Neural cell (in vitro differentiated cells): ENCODE data around the gene NR2C2. TPM values are rescaled to one million over a fixed set of nuclear protein-coding genes. Genes with fewer than 3 reads are reported as not detected.

Experiments
- H2AFZ ChIP-seq: fragments of 200-600, 300-800 bp; sonication (generic), shearing (Covaris generic); 2 replicates; pipeline ENCODE4 v1.6.0; 2014; ENCODE audit warnings: low read depth, mild to moderate bottlenecking, antibody characterized with exemption, low read length, moderate library complexity
- H3F3A ChIP-seq: fragments of 200-600 bp; shearing (Covaris generic); 2 replicates; pipeline ENCODE4 v1.6.1; 2016; ENCODE audit warnings: mild to moderate bottlenecking, moderate library complexity, mixed read lengths, antibody characterized with exemption, low read length; ENCODE audit not compliant: insufficient read depth, poor library complexity, severe bottlenecking
- H3K27ac ChIP-seq: fragments of 200-600, 300-800 bp; sonication (generic), shearing (Covaris generic); 2 replicates; pipeline ENCODE4 v1.5.1; 2014; ENCODE audit warnings: mild to moderate bottlenecking, low read length, moderate library complexity
- H3K27me3 ChIP-seq: fragments of 300-800, 200-600 bp; sonication (generic), shearing (Covaris generic); 2 replicates; pipeline ENCODE4 v1.6.0; 2014; ENCODE audit warnings: mild to moderate bottlenecking, low read depth, low read length, moderate library complexity; ENCODE audit not compliant: insufficient read depth
- H3K36me3 ChIP-seq: fragments of 300-800, 200-600 bp; sonication (generic), shearing (Covaris generic); 2 replicates; pipeline ENCODE4 v1.5.1; 2014; ENCODE audit warnings: mild to moderate bottlenecking, antibody characterized with exemption, low read length, moderate library complexity; ENCODE audit not compliant: insufficient read depth
- H3K4me2 ChIP-seq: fragments of 300-800, 200-600 bp; sonication (generic), shearing (Covaris generic); 2 replicates; pipeline ENCODE4 v1.6.0; 2014; ENCODE audit warnings: mild to moderate bottlenecking, low read length
- H3K4me3 ChIP-seq: fragments of 300-800, 200-600 bp; sonication (generic), shearing (Covaris generic); 2 replicates; pipeline ENCODE4 v1.5.1; 2014; ENCODE audit warnings: mild to moderate bottlenecking, low read length, moderate library complexity
- H3K79me2 ChIP-seq: fragments of 200-600 bp; shearing (Covaris generic); replicated peaks from 2 replicates; pipeline ENCODE4 v1.6.0; 2014; ENCODE audit warnings: mild to moderate bottlenecking, low read length, moderate library complexity; ENCODE audit not compliant: insufficient read depth
- H3K9ac ChIP-seq: fragments of 300-800, 200-600 bp; sonication (generic), shearing (Covaris generic); 2 replicates; pipeline ENCODE4 v1.6.1; 2016; ENCODE audit warnings: mild to moderate bottlenecking, low read length, mixed read lengths
- H3K9me2 ChIP-seq: fragments of 200-600 bp; shearing (Covaris generic); 2 replicates; pipeline ENCODE4 v1.6.1; 2016; ENCODE audit warnings: mild to moderate bottlenecking, low read length, mixed read lengths; ENCODE audit not compliant: insufficient read depth
- H3K9me3 ChIP-seq: fragments of 200-600, 300-800 bp; sonication (generic), shearing (Covaris generic); 2 replicates; pipeline ENCODE4 v1.6.1; 2016; ENCODE audit warnings: mild to moderate bottlenecking, mixed run types, low read length, moderate library complexity, mixed read lengths
- H4K20me1 ChIP-seq: fragments of 200-600 bp; shearing (Covaris generic); 2 replicates; pipeline ENCODE4 v1.6.1; 2016; ENCODE audit warnings: mild to moderate bottlenecking, mixed run types; ENCODE audit not compliant: insufficient read depth
- EP300 ChIP-seq: fragments of 450-650 bp; conservative IDR thresholded peaks from 2 replicates; pipeline ENCODE4 v1.6.1; 2014; ENCODE audit warnings: antibody characterized with exemption, mild to moderate bottlenecking, moderate library complexity; ENCODE audit not compliant: poor library complexity, severe bottlenecking
- EZH2 ChIP-seq: fragments of 200-600, 300-800 bp; shearing (Covaris generic), sonication (generic); IDR thresholded peaks from 2 replicates; pipeline ENCODE4 v1.6.1; 2014; ENCODE audit warnings: antibody characterized with exemption, low read length, borderline replicate concordance, mild to moderate bottlenecking; ENCODE audit not compliant: insufficient read depth, poor library complexity, severe bottlenecking
- MXI1 ChIP-seq: fragments of 450-650 bp; conservative IDR thresholded peaks from 2 replicates; pipeline ENCODE4 v1.6.1; 2014; ENCODE audit warnings: antibody characterized with exemption, mild to moderate bottlenecking; ENCODE audit not compliant: poor library complexity, severe bottlenecking
- POLR2AphosphoS5 ChIP-seq: IDR thresholded peaks from 2 replicates; pipeline ENCODE4 v1.6.1; 2012
- RAD21 ChIP-seq: fragments of 450-650 bp; conservative IDR thresholded peaks from 2 replicates; pipeline ENCODE4 v1.6.1; 2014; ENCODE audit warnings: antibody characterized with exemption, mild to moderate bottlenecking, moderate library complexity
- SMC3 ChIP-seq: fragments of 450-650 bp; conservative IDR thresholded peaks from 2 replicates; pipeline ENCODE4 v1.6.1; 2014; ENCODE audit warnings: antibody characterized with exemption, mild to moderate bottlenecking, moderate library complexity; ENCODE audit not compliant: poor library complexity
- TAF1 ChIP-seq: IDR thresholded peaks from 2 replicates; pipeline ENCODE4 v1.6.1; 2012; ENCODE audit warnings: low read depth
- polyA plus RNA-seq: library from polyadenylated mRNA; depleted of rRNA; stranded (reverse); fragments of >200 nt; gene quantifications from 2 replicates; pipeline ENCODE4 v1.2.3, GENCODE V29; 2014
- TF ChIP-seq, protein P1 (sequence below): fragments of 450-650 bp; IDR thresholded peaks from 2 replicates; pipeline ENCODE4 v1.5.1; 2014; ENCODE audit warnings: antibody characterized with exemption, mild to moderate bottlenecking, moderate library complexity; ENCODE audit not compliant: poor library complexity, severe bottlenecking

The NR2C2 gene
- polyA plus RNA-seq, 1 donor from 2014 or later = 37.5 TPM

DNA sequence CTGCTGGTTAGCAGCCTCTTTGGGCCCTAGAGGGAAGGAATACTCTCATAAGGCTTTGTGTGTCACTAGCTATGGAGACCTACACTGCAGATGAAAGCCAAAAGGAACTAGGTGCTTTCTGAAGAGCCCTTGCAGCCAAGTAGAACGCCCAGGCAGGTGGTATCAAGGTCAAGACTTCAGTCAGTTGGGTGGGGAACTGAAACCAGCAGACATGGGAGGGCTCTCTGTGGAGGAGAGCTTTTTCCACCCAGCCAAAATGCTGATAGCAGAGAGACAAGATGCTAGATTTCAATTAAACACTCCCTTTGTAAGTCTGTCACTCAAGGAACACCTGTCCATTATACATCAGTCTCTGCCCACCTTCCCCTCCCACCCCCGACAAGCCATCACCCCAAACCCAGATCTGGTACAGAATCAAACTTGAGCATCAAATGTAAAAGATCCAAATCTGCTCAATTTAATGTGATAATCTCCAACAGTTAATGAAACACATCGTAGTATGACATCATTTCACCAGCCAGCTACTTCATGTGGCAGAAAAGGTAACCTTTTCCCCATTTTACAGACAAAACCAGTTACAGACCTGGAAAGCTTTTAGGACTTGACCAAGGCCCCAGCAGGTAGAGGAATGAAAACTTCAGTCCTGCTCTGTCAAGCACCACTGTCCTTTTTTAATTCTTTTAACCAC, 103.2 kb downstream of the NR2C2 start:
- Histone ChIP-seq H3K9ac (no peak overlapping the region), H3F3A (no peaks in the 10 kb centered on the region), H3K4me2 (no peak overlapping the region), H3K4me3 (no peak overlapping the region), H3K79me2 (no peaks in the 10 kb centered on the region), H4K20me1 (no peaks in the 10 kb centered on the region), H3K27me3 (no peaks in the 10 kb centered on the region), H3K9me3 (no peaks in the 10 kb centered on the region), H3K27ac (no peak overlapping the region), H3K36me3 (no peaks in the 10 kb centered on the region), H2AFZ (no peak overlapping the region), H3K9me2 (no peaks in the 10 kb centered on the region)
- no peak for TF ChIP-seq EP300
- no peak for TF ChIP-seq TAF1
- no peak for TF ChIP-seq POLR2AphosphoS5
- TF ChIP-seq SMC3 = no peak

DNA sequence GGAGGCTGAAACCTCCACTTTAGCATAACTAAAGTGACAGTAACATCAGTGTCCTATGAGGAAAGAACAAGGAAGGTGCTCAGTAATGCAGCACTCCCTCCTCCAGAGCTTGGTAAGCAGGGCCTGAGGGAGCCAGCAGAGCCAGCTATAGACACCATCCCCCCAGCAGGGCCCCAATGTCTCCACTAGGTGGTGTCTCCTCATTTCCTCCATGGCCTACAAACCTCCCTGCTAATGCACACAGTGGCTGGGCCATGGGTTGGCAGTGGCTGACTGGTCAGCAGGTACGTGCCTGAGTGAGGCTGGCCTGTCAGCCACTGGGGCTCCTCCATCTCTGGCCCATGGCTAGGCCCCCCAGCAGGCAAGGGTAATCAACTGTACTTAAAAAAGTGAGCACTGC, 104.1 kb downstream of the NR2C2 start:
- no peak for TF ChIP-seq RAD21
- TF ChIP-seq, protein P1, sequence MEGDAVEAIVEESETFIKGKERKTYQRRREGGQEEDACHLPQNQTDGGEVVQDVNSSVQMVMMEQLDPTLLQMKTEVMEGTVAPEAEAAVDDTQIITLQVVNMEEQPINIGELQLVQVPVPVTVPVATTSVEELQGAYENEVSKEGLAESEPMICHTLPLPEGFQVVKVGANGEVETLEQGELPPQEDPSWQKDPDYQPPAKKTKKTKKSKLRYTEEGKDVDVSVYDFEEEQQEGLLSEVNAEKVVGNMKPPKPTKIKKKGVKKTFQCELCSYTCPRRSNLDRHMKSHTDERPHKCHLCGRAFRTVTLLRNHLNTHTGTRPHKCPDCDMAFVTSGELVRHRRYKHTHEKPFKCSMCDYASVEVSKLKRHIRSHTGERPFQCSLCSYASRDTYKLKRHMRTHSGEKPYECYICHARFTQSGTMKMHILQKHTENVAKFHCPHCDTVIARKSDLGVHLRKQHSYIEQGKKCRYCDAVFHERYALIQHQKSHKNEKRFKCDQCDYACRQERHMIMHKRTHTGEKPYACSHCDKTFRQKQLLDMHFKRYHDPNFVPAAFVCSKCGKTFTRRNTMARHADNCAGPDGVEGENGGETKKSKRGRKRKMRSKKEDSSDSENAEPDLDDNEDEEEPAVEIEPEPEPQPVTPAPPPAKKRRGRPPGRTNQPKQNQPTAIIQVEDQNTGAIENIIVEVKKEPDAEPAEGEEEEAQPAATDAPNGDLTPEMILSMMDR = peak; percentile 27
- Histone ChIP-seq H3F3A (no peaks in the 10 kb centered on the region), H2AFZ (no peak overlapping the region), H3K9me2 (no peaks in the 10 kb centered on the region), H3K79me2 (no peaks in the 10 kb centered on the region), H3K27me3 (no peaks in the 10 kb centered on the region), H3K9ac (no peak overlapping the region), H3K36me3 (no peaks in the 10 kb centered on the region), H4K20me1 (no peaks in the 10 kb centered on the region), H3K9me3 (no peaks in the 10 kb centered on the region), H3K27ac (no peak overlapping the region), H3K4me2 (no peak overlapping the region), H3K4me3 (no peak overlapping the region)

DNA sequence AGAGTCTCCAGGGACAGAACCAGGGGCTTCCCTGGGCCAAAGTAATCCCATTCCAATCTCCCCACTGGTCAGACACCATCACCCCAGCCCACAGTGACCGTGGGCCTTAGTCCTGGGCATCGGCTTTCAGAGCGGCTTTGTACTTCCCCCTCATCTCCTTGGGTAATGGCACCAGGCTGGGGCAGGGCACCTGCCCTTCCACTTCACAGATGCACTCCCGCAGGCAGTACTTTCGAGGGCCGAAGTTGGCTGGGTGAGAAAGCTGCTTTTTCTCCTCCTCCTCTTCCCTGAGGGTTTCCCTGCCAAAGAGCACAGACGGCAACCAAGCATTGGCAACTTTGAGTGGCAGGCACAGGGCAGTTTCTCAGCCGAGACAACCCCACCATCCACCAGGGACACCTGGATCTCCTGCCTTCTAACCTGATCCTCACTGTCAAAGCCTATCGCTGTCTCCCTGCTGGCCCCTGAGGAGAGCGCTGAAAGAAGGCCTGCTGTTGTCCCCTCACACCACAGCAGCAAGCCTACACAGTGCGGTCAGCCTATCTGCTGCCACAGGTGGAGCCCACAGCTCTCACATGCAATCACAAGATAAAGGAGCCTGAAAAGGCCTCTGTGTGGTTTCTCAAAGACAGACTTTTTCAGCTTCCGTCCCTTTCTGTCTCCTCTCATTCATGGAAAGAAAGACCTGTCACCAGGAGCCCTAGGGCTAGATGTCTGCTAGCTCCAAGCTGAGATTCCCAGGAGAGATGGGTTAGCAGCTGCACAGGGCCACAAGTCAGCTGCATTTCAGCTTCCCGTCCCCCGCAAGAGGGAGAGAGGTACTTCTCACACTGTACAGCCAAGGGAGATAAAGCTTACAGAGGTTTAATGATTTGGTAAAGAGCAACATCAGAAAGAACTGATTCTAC, 105.2 kb downstream of the NR2C2 start:
- Histone ChIP-seq H4K20me1 (no peaks in the 10 kb centered on the region), H3F3A (no peaks in the 10 kb centered on the region), H2AFZ (no peak overlapping the region), H3K27ac (no peak overlapping the region), H3K9me3 (no peaks in the 10 kb centered on the region), H3K36me3 (no peaks in the 10 kb centered on the region), H3K79me2 (no peaks in the 10 kb centered on the region), H3K27me3 (no peaks in the 10 kb centered on the region), H3K9me2 (no peaks in the 10 kb centered on the region), H3K4me2 (no peak overlapping the region), H3K4me3 (no peak overlapping the region), H3K9ac (no peak overlapping the region)
- TF ChIP-seq SMC3 = no peak

DNA sequence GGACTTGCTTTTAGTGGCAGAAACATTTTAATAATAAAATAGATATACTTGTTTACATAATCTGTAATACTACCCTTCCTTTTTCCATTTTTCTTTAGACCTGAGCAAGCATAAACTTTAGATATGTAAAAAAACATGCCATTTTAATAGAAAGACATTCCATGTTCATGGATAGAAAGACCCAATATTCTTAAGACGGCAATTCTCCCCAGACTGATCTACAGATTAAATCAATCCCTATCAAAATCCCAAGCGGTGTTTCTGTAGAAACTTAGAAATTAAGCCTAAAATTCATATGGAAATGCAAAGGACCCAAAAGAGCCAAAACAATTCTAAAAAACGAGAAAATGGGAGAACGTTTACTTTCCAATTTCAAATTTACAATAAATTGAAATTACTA, 106.2 kb downstream of the NR2C2 start:
- H3K36me3 ChIP-seq = peaks cover 1% of the 10 kb centered on the region
- H3K27ac ChIP-seq = no peak overlapping the region
- no peak for TF ChIP-seq SMC3
- TF ChIP-seq, protein P1 = no peak
- no peak for TF ChIP-seq EP300
- TF ChIP-seq TAF1 = no peak
- TF ChIP-seq RAD21 = no peak
- no peak for TF ChIP-seq MXI1
- TF ChIP-seq POLR2AphosphoS5 = no peak
- no peak for TF ChIP-seq EZH2

More for the DNA sequence above, 106.2 kb downstream of the NR2C2 start:
- Histone ChIP-seq H3K9me3 (no peaks in the 10 kb centered on the region), H3K9me2 (no peaks in the 10 kb centered on the region), H2AFZ (no peak overlapping the region), H3K27me3 (no peaks in the 10 kb centered on the region), H3K79me2 (no peaks in the 10 kb centered on the region), H3K4me2 (no peak overlapping the region), H3F3A (no peaks in the 10 kb centered on the region), H4K20me1 (no peaks in the 10 kb centered on the region), H3K9ac (no peak overlapping the region), H3K4me3 (no peak overlapping the region)
